Neuronal stem cell (in vitro differentiated cells): Measurements from ENCODE around the gene RASA3.
A peak's percentile ranks its signal among the peaks of the same experiment; 100 is the strongest.
"Not testable (repeated sequence)": the region's sequence is repeated elsewhere in the genome, so short reads cannot be mapped to it uniquely, and the experiment has no call there.

Source experiments
- DNase-seq: peaks from one replicate; pipeline ENCODE4 v3.0.0-alpha.2; 2013; ENCODE audit warnings: low spot score
- H2AFZ ChIP-seq: one replicate; pipeline ENCODE4 v1.6.1; 2013; ENCODE audit warnings: mild to moderate bottlenecking, low read length, inconsistent platforms
- H2AK5ac ChIP-seq: 2 replicates; pipeline ENCODE4 v1.6.1; 2013; ENCODE audit warnings: low read depth, mild to moderate bottlenecking, inconsistent platforms, low read length, moderate library complexity, mixed read lengths
- H2BK120ac ChIP-seq: 2 replicates; pipeline ENCODE4 v1.6.1; 2013; ENCODE audit warnings: low read depth, mild to moderate bottlenecking, inconsistent platforms, low read length, moderate library complexity, mixed read lengths
- H2BK12ac ChIP-seq: one replicate; pipeline ENCODE4 v1.6.1; 2013; ENCODE audit warnings: low read length, inconsistent platforms
- H2BK15ac ChIP-seq: 2 replicates; pipeline ENCODE4 v1.6.1; 2013; ENCODE audit warnings: mild to moderate bottlenecking, low read length, inconsistent platforms, mixed read lengths
- H2BK5ac ChIP-seq: one replicate; pipeline ENCODE4 v1.6.1; 2013; ENCODE audit warnings: inconsistent platforms, mild to moderate bottlenecking, low read length, moderate library complexity
- H3K14ac ChIP-seq: one replicate; pipeline ENCODE4 v1.6.1; 2013; ENCODE audit warnings: low read length, inconsistent platforms
- H3K18ac ChIP-seq: 2 replicates; pipeline ENCODE4 v1.6.1; 2013; ENCODE audit warnings: low read length, inconsistent platforms
- H3K23ac ChIP-seq: 2 replicates; pipeline ENCODE4 v1.6.1; 2013; ENCODE audit warnings: low read depth, mild to moderate bottlenecking, mixed read lengths, low read length, inconsistent platforms; ENCODE audit not compliant: poor library complexity
- H3K27ac ChIP-seq: replicated peaks from 3 replicates; pipeline ENCODE4 v1.5.1; 2013; ENCODE audit warnings: low read length, inconsistent platforms
- H3K27me3 ChIP-seq, 3 experiments: 2 replicates each; pipeline ENCODE4 v1.6.1; 2013; ENCODE audit warnings: low read length in 3 of 3, mild to moderate bottlenecking in 2 of 3, inconsistent platforms in 1 of 3, low read depth in 1 of 3, mixed read lengths in 1 of 3, moderate library complexity in 1 of 3; ENCODE audit not compliant: control insufficient read depth in 3 of 3, insufficient read depth in 3 of 3
- H3K36me3 ChIP-seq, 2 donors: replicated peaks in 1 of 2; 2 replicates each; pipeline ENCODE4 v1.6.1; 2013; ENCODE audit warnings: low read length in 2 of 2; ENCODE audit not compliant: control insufficient read depth in 2 of 2, insufficient read depth in 2 of 2
- H3K4ac ChIP-seq: 2 replicates; pipeline ENCODE4 v1.6.1; 2013; ENCODE audit warnings: inconsistent platforms, mild to moderate bottlenecking, low read length, moderate library complexity
- H3K4me1 ChIP-seq, 2 donors: 1 replicate in 1 of 2; 2 replicates in 1 of 2; pipeline ENCODE4 v1.6.1; 2013; ENCODE audit warnings: low read length in 2 of 2, low read depth in 1 of 2; ENCODE audit not compliant: control insufficient read depth in 2 of 2, insufficient read depth in 1 of 2
- H3K4me2 ChIP-seq: one replicate; pipeline ENCODE4 v1.6.1; 2013; ENCODE audit warnings: mild to moderate bottlenecking, low read length, inconsistent platforms; ENCODE audit not compliant: insufficient read depth, poor library complexity, severe bottlenecking
- H3K4me3 ChIP-seq, 2 donors: 2 replicates each; pipeline ENCODE4 v1.5.1; 2013; ENCODE audit warnings: low read length in 2 of 2, mild to moderate bottlenecking in 2 of 2, inconsistent platforms in 1 of 2, moderate library complexity in 1 of 2
- H3K79me1 ChIP-seq: one replicate; pipeline ENCODE4 v1.6.1; 2013; ENCODE audit warnings: low read depth, mild to moderate bottlenecking, inconsistent platforms, low read length, moderate library complexity
- H3K9ac ChIP-seq: one replicate; pipeline ENCODE4 v1.6.1; 2013; ENCODE audit warnings: mild to moderate bottlenecking, low read depth, low read length, inconsistent platforms; ENCODE audit not compliant: poor library complexity
- H3K9me3 ChIP-seq, 2 donors: replicated peaks in 1 of 2; 2 replicates each; pipeline versions ENCODE3 to v1.6.1; 2013; ENCODE audit warnings: low read length in 2 of 2, mild to moderate bottlenecking in 2 of 2, inconsistent platforms in 1 of 2, low read depth in 1 of 2, mixed read lengths in 1 of 2, moderate library complexity in 1 of 2; ENCODE audit not compliant: control insufficient read depth in 2 of 2, insufficient read depth in 1 of 2
- H4K8ac ChIP-seq: one replicate; pipeline ENCODE4 v1.6.1; 2013; ENCODE audit warnings: low read depth, mild to moderate bottlenecking, inconsistent platforms, low read length, moderate library complexity
- H4K91ac ChIP-seq: one replicate; pipeline ENCODE4 v1.6.1; 2013; ENCODE audit warnings: low read length, low read depth, mild to moderate bottlenecking, inconsistent platforms; ENCODE audit not compliant: poor library complexity
- WGBS, 2 donors: extraction: QIAGEN DNeasy Blood & Tissue Kit; methylation state at CpG; one replicate each; pipeline ENCODE4 v1.1.7; 2013; ENCODE audit warnings: missing lambda C conversion rate in 2 of 2, mixed read lengths in 1 of 2; ENCODE audit not compliant: insufficient read length in 2 of 2, insufficient replicate concordance in 1 of 2; ENCODE audit errors: extremely low coverage in 2 of 2; 5-methylcytosine and 5-hydroxymethylcytosine counted together

Gene RASA3

DNA sequence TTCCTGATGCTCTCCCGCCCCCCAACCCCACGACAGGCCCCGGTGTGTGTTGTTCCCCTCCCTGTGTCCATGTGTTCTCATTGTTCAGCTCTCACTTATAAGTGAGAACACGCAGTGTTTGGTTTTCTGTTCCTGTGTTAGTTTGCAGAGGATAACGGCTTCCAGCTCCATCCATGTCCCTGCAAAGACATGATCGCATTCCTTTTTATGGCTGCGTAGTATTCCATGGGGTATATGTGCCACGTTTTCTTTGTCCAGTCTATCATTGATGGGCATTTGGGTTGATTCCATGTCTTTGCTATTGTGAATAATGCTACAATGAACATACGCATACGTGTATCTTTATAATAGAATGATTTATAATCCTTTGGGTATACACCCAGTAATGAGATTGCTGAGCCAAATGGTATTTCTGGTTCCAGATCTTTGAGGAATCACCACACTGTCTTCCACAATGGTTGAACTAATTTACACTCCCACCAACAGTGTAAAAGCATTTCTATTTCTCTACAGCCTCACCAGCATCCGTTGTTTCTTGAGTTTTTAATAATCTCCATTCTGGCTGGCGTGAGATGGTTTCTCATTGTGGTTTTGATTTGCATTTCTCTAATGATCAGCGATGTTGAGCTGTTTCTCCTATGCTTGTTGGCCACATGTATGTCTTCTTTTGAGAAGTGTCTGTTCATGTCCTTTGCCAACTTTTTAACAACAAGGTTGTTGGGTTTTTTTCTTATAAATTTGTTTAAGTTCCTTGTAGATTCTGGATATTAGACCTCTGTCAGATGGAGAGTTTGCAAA lies 26.6 kb upstream of the RASA3 start:
- H3K18ac ChIP-seq, H4K8ac ChIP-seq, H3K4ac ChIP-seq, H3K9ac ChIP-seq, H2BK12ac ChIP-seq, H3K36me3 ChIP-seq, H2AK5ac ChIP-seq, H3K23ac ChIP-seq, H2AFZ ChIP-seq, H3K27ac ChIP-seq, H2BK5ac ChIP-seq, H4K91ac ChIP-seq, H3K79me1 ChIP-seq, H3K4me3 ChIP-seq, H3K27me3 ChIP-seq, H3K9me3 ChIP-seq, H3K4me1 ChIP-seq, DNase-seq, H3K4me2 ChIP-seq, H3K14ac ChIP-seq, H2BK15ac ChIP-seq, H2BK120ac ChIP-seq: not testable (repeated sequence)
- WGBS, 2 donors = no CpG with 5 or more reads among the region's 13 CpGs

DNA sequence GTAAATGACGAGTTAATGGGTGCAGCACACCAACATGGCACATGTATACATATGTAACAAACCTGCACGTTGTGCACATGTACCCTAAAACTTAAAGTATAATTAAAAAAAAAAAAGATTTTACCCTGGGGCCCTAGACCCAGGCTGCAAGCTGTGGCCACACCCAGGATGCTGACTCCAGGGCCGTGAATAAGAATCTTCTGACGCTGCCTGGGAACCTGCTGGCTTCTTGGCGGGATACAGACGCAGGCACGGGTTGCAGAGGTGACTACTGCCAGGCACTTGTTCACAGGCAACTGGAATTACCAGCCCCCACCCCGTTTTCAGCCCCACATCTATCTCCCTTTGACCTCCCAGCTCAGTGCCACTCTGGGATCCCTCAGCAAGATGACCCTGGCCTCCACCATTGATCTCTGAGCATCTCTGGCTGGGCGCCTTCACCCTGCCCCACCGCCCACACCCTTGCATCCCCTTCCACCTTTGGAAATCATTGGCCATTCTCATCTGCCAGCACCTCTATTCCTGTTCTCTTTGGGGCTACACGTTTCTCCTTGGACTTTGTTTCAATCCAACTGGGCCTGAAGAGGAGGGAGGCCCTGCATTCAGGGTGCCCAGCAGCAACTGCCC lies 25.6 kb upstream of the RASA3 start:
- Histone ChIP-seq H3K27ac (no peak overlapping the region), H3K4me1 (peaks cover 0 to 9% of the 10 kb centered on the region in 2 donors), H2BK120ac (no peak overlapping the region), H3K18ac (no peak overlapping the region), H3K4me2 (no peak overlapping the region), H3K4me3 (no peak overlapping the region), H3K27me3 (peaks cover 0 to 2% (median 0%) of the 10 kb centered on the region in 3 experiments), H4K8ac (no peak overlapping the region), H2BK12ac (no peak overlapping the region), H3K9me3 (peaks cover 0 to 2% of the 10 kb centered on the region in 2 donors), H2BK5ac (no peak overlapping the region), H3K14ac (peak overlapping the region; percentile 63), H2BK15ac (no peak overlapping the region), H4K91ac (no peak overlapping the region), H3K23ac (no peak overlapping the region), H3K9ac (no peak overlapping the region), H3K79me1 (no peaks in the 10 kb centered on the region), H2AK5ac (no peak overlapping the region), H3K4ac (no peak overlapping the region), H3K36me3 (no peaks in the 10 kb centered on the region), H2AFZ (no peak overlapping the region)
- no peak for DNase-seq
- no CpG with 5 or more reads among the region's 11 CpGs for WGBS, 2 donors

DNA sequence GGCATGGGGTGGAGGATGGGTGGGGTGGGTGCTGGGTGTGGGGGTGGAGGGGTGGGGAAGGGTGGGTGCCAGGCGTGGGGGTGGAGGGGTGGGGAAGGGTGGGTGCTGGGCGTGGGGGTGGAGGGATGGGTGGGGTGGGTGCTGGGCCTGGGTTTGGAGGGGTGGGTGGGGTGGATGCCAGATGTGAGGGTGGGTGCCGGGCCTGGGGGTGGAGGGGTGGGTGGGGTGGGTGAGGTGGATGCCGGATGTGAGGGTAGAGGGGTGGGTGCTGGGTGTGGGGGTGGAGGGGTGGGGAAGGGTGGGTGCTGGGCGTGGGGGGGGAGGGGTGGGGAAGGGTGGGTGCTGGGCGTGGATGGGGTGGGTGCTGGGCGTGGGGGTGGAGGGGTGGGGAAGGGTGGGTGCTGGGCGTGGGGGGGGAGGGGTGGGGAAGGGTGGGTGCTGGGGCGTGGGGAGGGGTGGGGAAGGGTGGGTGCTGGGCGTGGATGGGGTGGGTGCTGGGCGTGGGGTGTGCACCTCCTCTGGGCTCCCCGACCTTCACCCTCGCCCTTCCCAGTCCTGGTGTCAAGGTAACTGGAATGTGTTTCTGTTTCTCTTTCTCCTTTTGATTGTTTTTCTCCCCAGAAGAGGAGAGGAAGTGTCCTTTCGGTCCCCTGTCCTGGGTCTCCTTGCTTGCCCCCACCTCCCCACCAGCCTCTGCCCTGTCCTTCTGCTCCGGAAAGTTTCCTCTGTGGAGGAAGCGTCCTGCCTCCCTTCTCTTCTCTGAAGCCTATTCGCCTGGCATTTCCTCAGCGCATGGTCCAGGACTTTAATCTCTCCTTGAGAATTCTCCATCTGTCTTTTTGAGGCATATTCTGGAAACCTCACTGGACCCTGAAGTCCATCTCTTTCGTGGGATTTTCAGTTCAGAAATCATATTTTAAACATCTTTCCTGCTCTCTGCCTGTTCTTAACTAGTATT lies 23.8 kb upstream of the RASA3 start:
- no peaks in the 10 kb centered on the region for H3K79me1 ChIP-seq
- WGBS, 2 donors = no CpG with 5 or more reads among the region's 19 CpGs
- no peak overlapping the region for H3K4me2 ChIP-seq
- H3K27me3 ChIP-seq = peaks cover 0 to 2% (median 0%) of the 10 kb centered on the region in 3 experiments
- peak overlapping the region; percentile 85 for H2BK15ac ChIP-seq
- no peak overlapping the region for H3K27ac ChIP-seq
- no peaks in the 10 kb centered on the region for H3K36me3 ChIP-seq
- H3K18ac ChIP-seq = no peak overlapping the region
- no peak for DNase-seq
- no peak overlapping the region for H2BK12ac ChIP-seq
- no peak overlapping the region for H2AK5ac ChIP-seq
- H4K8ac ChIP-seq = no peak overlapping the region
- no peak overlapping the region for H3K23ac ChIP-seq
- H3K9ac ChIP-seq = no peak overlapping the region
- no peak overlapping the region for H2BK120ac ChIP-seq
- no peaks in the 10 kb centered on the region for H3K9me3 ChIP-seq
- no peak overlapping the region for H2BK5ac ChIP-seq
- peak overlapping the region; percentile 49 for H2AFZ ChIP-seq
- H3K4me3 ChIP-seq = no peak overlapping the region
- H3K4me1 ChIP-seq = peaks cover 0 to 13% of the 10 kb centered on the region in 2 donors
- H4K91ac ChIP-seq = no peak overlapping the region
- no peak overlapping the region for H3K4ac ChIP-seq
- no peak overlapping the region for H3K14ac ChIP-seq
